ENCODE measurements around the gene COX6A1.

- TF ChIP-seq CTCF (optimal IDR thresholded peaks at IDR 0.05 in 1 of 3, IDR thresholded peaks at IDR 0.05 in 1 of 3, conservative IDR thresholded peaks at IDR 0.05 in 1 of 3; ENCODE audit: extremely low read depth in 1 of 3, insufficient read depth in 2 of 3, low read length in 3 of 3) (no peak), EZH2 (IDR thresholded peaks at IDR 0.05; ENCODE audit: low read length) (no peak)
Observed at GRCh38 chr12:120390540-120391120, 47.3 kb upstream of the COX6A1 start.

All from keratinocyte (primary cell).